ENCODE data around the gene COX7A1.

- no peak for TF ChIP-seq POLR2AphosphoS5 (IDR thresholded peaks at IDR 0.05; ENCODE audit: low read depth, low read length)
- TF ChIP-seq TAF1 (IDR thresholded peaks at IDR 0.05; ENCODE audit: borderline replicate concordance, insufficient read depth, low read length), result no peak
- no peak for TF ChIP-seq REST (IDR thresholded peaks at IDR 0.05; ENCODE audit: insufficient read depth in 1 of 2, low read depth in 2 of 2, low read length in 2 of 2)
- TF ChIP-seq SIN3A (IDR thresholded peaks at IDR 0.05; ENCODE audit: borderline replicate concordance, insufficient read depth, low read length), result no peak
- no peak for TF ChIP-seq FOXP2 (optimal IDR thresholded peaks at IDR 0.05; ENCODE audit: borderline replicate concordance, extremely low read depth, extremely low read length, insufficient read depth)
These were observed 41.6 kb downstream of the COX7A1 start, which contains the start of gene OVOL3 for GRCh38 chr19:36110487-36111199.
